KMS-11 (cell line): ENCODE results near the gene ADAP1.

ENCODE experiments used
- H2AFZ ChIP-seq: fragments of 200-600 bp; sonication (generic); 2 replicates; pipeline ENCODE4 v1.6.1; 2016; ENCODE audit warnings: antibody characterized with exemption, mixed run types, low read depth
- H3K27ac ChIP-seq: fragments of 200-600 bp; sonication (generic); 2 replicates; pipeline ENCODE4 v1.6.1; 2016; ENCODE audit warnings: mild to moderate bottlenecking, mixed run types
- H3K27me3 ChIP-seq: fragments of 200-600 bp; sonication (generic); 2 replicates; pipeline ENCODE4 v1.6.1; 2017; ENCODE audit warnings: mild to moderate bottlenecking, low read depth, mixed run types, moderate library complexity; ENCODE audit not compliant: insufficient read depth
- H3K36me3 ChIP-seq: fragments of 200-600 bp; sonication (generic); 2 replicates; pipeline ENCODE4 v1.6.1; 2017; ENCODE audit warnings: mild to moderate bottlenecking, mixed run types; ENCODE audit not compliant: insufficient read depth
- H3K4me1 ChIP-seq: fragments of 200-600 bp; sonication (generic); 2 replicates; pipeline ENCODE4 v1.6.1; 2016; ENCODE audit warnings: mild to moderate bottlenecking, low read depth, mixed run types; ENCODE audit not compliant: poor library complexity, severe bottlenecking
- H3K4me2 ChIP-seq: fragments of 200-600 bp; sonication (generic); 2 replicates; pipeline ENCODE4 v1.7.0; 2016; ENCODE audit warnings: mild to moderate bottlenecking, mixed run types
- H3K4me3 ChIP-seq: fragments of 200-600 bp; sonication (generic); IDR thresholded peaks from 2 replicates; pipeline ENCODE4 v1.6.1; 2017; ENCODE audit warnings: low read depth, low read length, mixed read lengths; ENCODE audit not compliant: insufficient read depth
- H3K79me2 ChIP-seq: fragments of 200-600 bp; sonication (generic); 2 replicates; pipeline ENCODE4 v1.6.1; 2016; ENCODE audit warnings: low read depth, mixed run types; ENCODE audit not compliant: insufficient read depth
- H3K9ac ChIP-seq: fragments of 200-600 bp; sonication (generic); 2 replicates; pipeline ENCODE4 v1.6.1; 2016; ENCODE audit warnings: mild to moderate bottlenecking, mixed run types
- H4K20me1 ChIP-seq: fragments of 200-600 bp; sonication (generic); 2 replicates; pipeline ENCODE4 v1.6.1; 2016; ENCODE audit warnings: mild to moderate bottlenecking, mixed run types; ENCODE audit not compliant: insufficient read depth
- TF ChIP-seq, protein P1 (sequence below): fragments of 200-600 bp; sonication (generic); conservative IDR thresholded peaks from 2 replicates; pipeline ENCODE4 v1.6.1; 2017; ENCODE audit warnings: low read depth, mild to moderate bottlenecking, antibody characterized with exemption, low read length, moderate library complexity, mixed read lengths

ADAP1 gene

DNA sequence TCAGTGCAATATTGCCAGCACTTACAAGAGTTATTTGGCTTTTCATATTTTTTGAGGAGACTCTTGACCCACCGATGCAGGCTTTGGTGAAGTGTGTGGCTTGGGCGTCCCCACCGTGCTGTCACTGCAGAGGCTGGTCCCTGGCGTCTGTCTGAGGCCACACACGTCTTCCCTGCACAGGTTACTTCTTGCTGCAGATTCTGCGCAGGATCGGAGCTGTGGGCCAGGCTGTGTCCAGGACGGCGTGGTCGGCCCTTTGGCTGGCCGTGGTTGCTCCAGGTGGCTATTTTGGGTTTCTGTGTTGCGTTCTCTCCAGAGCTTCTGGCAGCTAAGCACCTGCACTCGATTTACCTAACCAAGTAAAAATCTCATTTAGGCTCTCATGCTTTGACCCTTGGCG is 103.3 kb downstream of the ADAP1 start:
- Histone ChIP-seq H2AFZ (no peak overlapping the region), H3K4me2 (no peak overlapping the region), H3K27ac (no peak overlapping the region), H3K36me3 (no peaks in the 10 kb centered on the region), H3K79me2 (no peaks in the 10 kb centered on the region), H3K4me1 (no peaks in the 10 kb centered on the region), H3K4me3 (no peak overlapping the region), H4K20me1 (no peaks in the 10 kb centered on the region), H3K27me3 (no peaks in the 10 kb centered on the region), H3K9ac (no peak overlapping the region)
- TF ChIP-seq, protein P1, sequence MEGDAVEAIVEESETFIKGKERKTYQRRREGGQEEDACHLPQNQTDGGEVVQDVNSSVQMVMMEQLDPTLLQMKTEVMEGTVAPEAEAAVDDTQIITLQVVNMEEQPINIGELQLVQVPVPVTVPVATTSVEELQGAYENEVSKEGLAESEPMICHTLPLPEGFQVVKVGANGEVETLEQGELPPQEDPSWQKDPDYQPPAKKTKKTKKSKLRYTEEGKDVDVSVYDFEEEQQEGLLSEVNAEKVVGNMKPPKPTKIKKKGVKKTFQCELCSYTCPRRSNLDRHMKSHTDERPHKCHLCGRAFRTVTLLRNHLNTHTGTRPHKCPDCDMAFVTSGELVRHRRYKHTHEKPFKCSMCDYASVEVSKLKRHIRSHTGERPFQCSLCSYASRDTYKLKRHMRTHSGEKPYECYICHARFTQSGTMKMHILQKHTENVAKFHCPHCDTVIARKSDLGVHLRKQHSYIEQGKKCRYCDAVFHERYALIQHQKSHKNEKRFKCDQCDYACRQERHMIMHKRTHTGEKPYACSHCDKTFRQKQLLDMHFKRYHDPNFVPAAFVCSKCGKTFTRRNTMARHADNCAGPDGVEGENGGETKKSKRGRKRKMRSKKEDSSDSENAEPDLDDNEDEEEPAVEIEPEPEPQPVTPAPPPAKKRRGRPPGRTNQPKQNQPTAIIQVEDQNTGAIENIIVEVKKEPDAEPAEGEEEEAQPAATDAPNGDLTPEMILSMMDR, result no peak

DNA sequence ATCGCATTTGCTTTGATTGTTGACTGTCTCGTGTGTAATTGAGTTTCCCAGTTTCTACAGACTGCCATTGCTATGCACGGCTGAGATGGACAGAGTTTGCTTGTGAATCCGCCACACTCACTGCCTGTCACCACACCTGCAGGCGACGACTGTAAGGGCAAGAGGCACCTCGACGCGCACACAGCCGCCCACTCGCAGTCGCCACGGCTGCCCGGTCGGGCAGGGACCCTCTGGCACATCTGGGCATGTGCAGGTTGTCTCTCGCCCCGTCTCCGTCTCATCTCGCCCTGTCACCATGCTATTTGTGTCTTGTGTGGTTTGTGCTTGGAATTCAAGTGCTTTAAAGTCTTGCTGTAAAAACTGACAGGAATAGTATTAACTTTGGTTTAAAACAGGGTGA is 104.7 kb downstream of the ADAP1 start:
- H3K4me1 ChIP-seq, result no peaks in the 10 kb centered on the region
- no peaks in the 10 kb centered on the region for H3K36me3 ChIP-seq
- H3K79me2 ChIP-seq, result no peaks in the 10 kb centered on the region
- no peaks in the 10 kb centered on the region for H3K27me3 ChIP-seq
- H4K20me1 ChIP-seq, result no peaks in the 10 kb centered on the region
- no peak overlapping the region for H3K9ac ChIP-seq
- H2AFZ ChIP-seq, result no peak overlapping the region
- no peak overlapping the region for H3K4me2 ChIP-seq
- H3K4me3 ChIP-seq, result no peak overlapping the region
- H3K27ac ChIP-seq, result no peak overlapping the region
- TF ChIP-seq, protein P1, result no peak

DNA sequence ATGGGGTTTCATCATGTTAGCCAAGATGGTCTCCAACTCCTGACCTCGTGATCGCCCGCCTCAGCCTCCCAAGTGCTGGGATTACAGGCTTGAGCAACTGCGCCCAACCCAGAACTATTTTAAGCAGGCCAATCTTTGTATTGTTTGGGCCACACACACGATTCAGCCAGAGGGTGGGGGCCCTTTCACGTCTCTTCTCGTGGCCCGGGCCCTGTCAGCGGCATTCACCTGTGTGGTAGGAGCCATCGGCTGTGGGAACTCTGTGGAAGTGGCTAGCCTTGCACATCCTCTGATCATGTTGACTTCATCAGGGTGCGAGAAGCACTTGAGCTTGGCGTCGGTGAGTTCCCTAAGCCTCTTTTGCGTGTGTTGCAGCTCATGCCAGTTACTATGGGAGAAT is 105.3 kb downstream of the ADAP1 start:
- Histone ChIP-seq H3K27ac (no peak overlapping the region), H4K20me1 (no peaks in the 10 kb centered on the region), H3K4me3 (no peak overlapping the region), H3K9ac (no peak overlapping the region), H3K4me1 (no peaks in the 10 kb centered on the region), H3K27me3 (no peaks in the 10 kb centered on the region), H2AFZ (no peak overlapping the region), H3K36me3 (no peaks in the 10 kb centered on the region), H3K4me2 (no peak overlapping the region), H3K79me2 (no peaks in the 10 kb centered on the region)
- TF ChIP-seq, protein P1, result no peak
